ENCODE results near the gene SLC2A1. TPM values are rescaled to one million over a fixed set of nuclear protein-coding genes. Genes with fewer than 3 reads are reported as not detected.

The SLC2A1 gene
- total RNA-seq, 6 donors from 2014 or later: 6.3 to 24.3 (median 10.5) TPM

- Histone ChIP-seq H3K4me3 (no peak overlapping the region), H3K27me3 (no peaks in the 10 kb centered on the region), H3K36me3 (no peaks in the 10 kb centered on the region), H3K27ac (no peak overlapping the region), H3K4me1 (no peaks in the 10 kb centered on the region), H3K9me3 (no peaks in the 10 kb centered on the region)
- TF ChIP-seq CTCF (IDR thresholded peaks at IDR 0.05): no peak
- DNase-seq (no peak), ATAC-seq (ENCODE audit: low FRiP score in 2 of 2) (no peak)
- WGBS, 2 donors: 74 to 87% methylated on average over 3 of the region's 3 CpGs
Observed at GRCh38 chr1:42915456-42915855, 43.2 kb downstream of the SLC2A1 start.

- ATAC-seq (ENCODE audit: low FRiP score in 2 of 2) (no peak), DNase-seq (no peak)
- no peak for TF ChIP-seq CTCF (IDR thresholded peaks at IDR 0.05)
- no peak for TF ChIP-seq POLR2AphosphoS5 (IDR thresholded peaks at IDR 0.05)
- no peak for TF ChIP-seq POLR2A (IDR thresholded peaks at IDR 0.05)
- H3K9me3 ChIP-seq: no peaks in the 10 kb centered on the region
- H3K4me1 ChIP-seq: no peaks in the 10 kb centered on the region
- no peaks in the 10 kb centered on the region for H3K27me3 ChIP-seq
- H3K36me3 ChIP-seq: no peaks in the 10 kb centered on the region
- WGBS, 2 donors: 63 to 93% methylated on average over 2 of the region's 2 CpGs
- H3K4me3 ChIP-seq: no peak overlapping the region
- H3K27ac ChIP-seq: no peak overlapping the region
Observed at GRCh38 chr1:42914092-42914627, 44.5 kb downstream of the SLC2A1 start.

- no peaks in the 10 kb centered on the region for H3K4me1 ChIP-seq
Observed at GRCh38 chr1:42913426-42914091, 45.1 kb downstream of the SLC2A1 start.

GRCh38 chr1:42910985-42911384 lies 47.7 kb downstream of the SLC2A1 start:
- no peaks in the 10 kb centered on the region for H3K9me3 ChIP-seq
- DNase-seq (no peak), ATAC-seq (ENCODE audit: low FRiP score in 2 of 2) (no peak)
- H3K36me3 ChIP-seq: no peaks in the 10 kb centered on the region
- TF ChIP-seq POLR2AphosphoS5 (IDR thresholded peaks at IDR 0.05) (no peak), CTCF (IDR thresholded peaks at IDR 0.05) (no peak), EP300 (IDR thresholded peaks at IDR 0.05) (no peak), POLR2A (IDR thresholded peaks at IDR 0.05) (no peak)
- no peaks in the 10 kb centered on the region for H3K4me1 ChIP-seq
- H3K27me3 ChIP-seq: no peaks in the 10 kb centered on the region
- H3K4me3 ChIP-seq: no peak overlapping the region
- H3K27ac ChIP-seq: no peak overlapping the region

More at GRCh38 chr1:42913426-42914091, 45.1 kb downstream of the SLC2A1 start:
- Histone ChIP-seq H3K27me3 (no peaks in the 10 kb centered on the region), H3K4me3 (no peak overlapping the region), H3K9me3 (no peaks in the 10 kb centered on the region), H3K36me3 (no peaks in the 10 kb centered on the region), H3K27ac (no peak overlapping the region)
- no peak for TF ChIP-seq POLR2AphosphoS5 (IDR thresholded peaks at IDR 0.05)
- TF ChIP-seq CTCF (IDR thresholded peaks at IDR 0.05): peak; percentile 66 to 92 (median 82)
- TF ChIP-seq POLR2A (IDR thresholded peaks at IDR 0.05): no peak
- TF ChIP-seq EP300 (IDR thresholded peaks at IDR 0.05): no peak
- DNase-seq (peak in 1 of 2 donors; percentile 60), ATAC-seq (ENCODE audit: low FRiP score in 2 of 2) (peak; percentile 83 to 91)
- WGBS, 2 donors: 48 to 52% methylated on average over 5 of the region's 5 CpGs

GRCh38 chr1:42908046-42908445 lies 50.6 kb downstream of the SLC2A1 start:
- TF ChIP-seq POLR2A (IDR thresholded peaks at IDR 0.05) (no peak), EP300 (IDR thresholded peaks at IDR 0.05) (no peak), CTCF (IDR thresholded peaks at IDR 0.05) (no peak), POLR2AphosphoS5 (IDR thresholded peaks at IDR 0.05) (no peak)
- 97 to 99% methylated on average over 3 of the region's 3 CpGs for WGBS, 2 donors
- Histone ChIP-seq H3K9me3 (no peaks in the 10 kb centered on the region), H3K4me3 (no peak overlapping the region), H3K4me1 (no peaks in the 10 kb centered on the region), H3K27ac (no peak overlapping the region), H3K36me3 (no peaks in the 10 kb centered on the region), H3K27me3 (no peaks in the 10 kb centered on the region)
- ATAC-seq (ENCODE audit: low FRiP score in 2 of 2): no peak
- no peak for DNase-seq
